NCI-H526 (cell line): ENCODE results near the gene HS6ST1.

ENCODE experiments used
- DNase-seq, 2 experiments: peaks; one replicate each; lab custom pipeline; 2025; lab: John Stamatoyannopoulos, UW

The HS6ST1 gene

DNA sequence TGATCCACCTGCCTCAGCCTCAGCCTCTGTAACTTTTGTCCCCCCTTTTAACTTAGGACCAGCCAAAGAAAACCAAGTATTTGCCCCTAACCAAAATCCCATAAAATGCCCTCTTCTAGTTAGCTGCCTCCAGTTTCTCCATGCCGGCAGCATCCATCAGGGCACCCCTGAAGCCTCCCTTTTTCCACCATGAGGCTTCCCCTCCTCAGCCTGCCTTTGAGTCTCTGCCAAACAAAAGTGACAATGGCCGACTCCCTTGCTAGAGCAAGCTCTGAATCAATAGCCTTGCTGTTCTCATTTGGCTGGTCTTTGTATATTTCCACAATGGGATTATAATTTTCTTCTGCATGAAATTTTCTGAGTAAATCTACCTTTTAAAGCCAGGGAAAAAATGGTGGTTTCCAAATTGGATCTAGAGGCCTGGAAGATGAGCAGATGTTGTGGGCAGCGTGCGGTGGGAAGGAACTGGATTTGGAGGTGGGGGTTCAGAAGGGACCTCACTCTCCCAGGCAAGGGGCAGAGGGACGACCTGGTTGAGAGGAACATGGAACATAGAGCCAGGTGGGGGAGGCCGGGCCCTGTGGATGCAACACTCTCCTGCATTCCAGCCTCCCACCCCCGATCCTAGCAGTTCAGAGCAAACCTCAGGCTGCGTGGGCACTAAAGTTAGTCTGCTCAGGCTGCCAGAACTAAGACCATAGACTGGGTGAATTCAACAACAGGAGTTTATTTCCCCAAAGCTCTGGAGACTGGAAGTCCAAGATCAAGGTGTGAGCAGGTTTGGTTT is 80.6 kb downstream of the HS6ST1 start:
- DNase-seq: no peak

DNA sequence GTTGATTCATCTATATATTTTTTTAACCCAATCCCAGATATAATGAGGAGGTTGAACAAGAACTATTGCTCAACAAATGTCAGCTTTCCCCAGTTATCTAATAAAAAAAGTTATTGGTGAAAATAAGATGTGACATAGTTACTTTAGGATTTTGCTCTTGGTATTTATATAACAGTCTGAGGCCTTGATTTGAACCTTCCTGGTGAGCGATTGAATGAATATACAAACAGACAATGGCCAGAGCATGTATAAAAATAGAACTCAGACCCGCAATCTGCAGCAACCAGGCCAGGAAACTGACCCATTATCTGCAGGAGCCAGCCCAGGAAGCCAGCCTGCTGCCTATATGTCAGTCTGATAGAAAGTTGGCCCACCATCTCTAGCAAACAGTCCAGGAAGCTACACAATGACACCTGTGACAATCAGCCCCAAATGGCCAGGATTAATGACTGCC is 81.6 kb downstream of the HS6ST1 start:
- no peak for DNase-seq

DNA sequence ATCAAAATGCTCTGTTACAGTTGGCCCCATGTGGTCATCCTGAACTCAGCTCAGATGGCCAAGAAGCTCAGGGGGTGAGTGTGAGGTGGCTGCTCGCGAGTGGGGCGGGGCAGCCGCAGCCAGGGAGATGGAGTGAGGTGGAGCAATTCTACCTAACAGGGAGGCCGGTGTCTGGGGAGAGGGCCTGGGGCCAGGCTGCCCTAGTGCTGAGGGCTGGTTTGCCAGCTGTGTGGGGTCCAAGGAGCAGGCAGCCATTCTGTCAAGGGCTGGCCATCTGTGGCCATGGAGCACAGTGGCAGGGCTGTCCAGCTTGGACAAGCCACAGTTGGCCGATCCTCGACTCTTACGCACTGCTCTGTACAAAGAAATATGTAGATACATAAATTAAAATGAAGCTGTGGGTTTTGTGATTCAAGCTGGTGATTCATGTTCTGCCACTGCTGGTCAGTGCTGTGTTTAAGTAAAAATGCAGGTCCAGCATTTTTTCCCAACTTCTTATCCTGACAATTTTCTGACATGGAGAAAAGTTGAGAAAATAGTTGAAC is 82.1 kb downstream of the HS6ST1 start:
- no peak for DNase-seq

DNA sequence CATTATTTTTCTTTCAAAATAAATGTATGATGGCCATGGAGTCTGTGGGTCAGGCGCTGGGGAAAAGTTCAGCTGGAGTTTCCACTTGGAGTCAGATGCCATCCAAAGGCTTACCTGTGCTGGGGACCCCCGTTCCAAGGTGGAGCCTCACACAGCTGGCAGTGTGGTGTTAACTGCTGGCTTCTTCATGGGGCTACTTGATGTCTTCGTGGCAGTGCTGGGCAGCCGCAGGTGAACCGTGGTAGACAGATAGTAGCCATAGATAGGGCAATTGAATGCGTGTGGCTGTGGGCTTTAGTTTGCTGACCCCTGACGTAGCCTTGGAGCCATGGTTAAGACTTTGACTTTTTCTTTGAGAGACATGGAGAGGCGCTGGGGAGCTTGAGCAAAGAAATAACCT is 83.1 kb downstream of the HS6ST1 start:
- no peak for DNase-seq

DNA sequence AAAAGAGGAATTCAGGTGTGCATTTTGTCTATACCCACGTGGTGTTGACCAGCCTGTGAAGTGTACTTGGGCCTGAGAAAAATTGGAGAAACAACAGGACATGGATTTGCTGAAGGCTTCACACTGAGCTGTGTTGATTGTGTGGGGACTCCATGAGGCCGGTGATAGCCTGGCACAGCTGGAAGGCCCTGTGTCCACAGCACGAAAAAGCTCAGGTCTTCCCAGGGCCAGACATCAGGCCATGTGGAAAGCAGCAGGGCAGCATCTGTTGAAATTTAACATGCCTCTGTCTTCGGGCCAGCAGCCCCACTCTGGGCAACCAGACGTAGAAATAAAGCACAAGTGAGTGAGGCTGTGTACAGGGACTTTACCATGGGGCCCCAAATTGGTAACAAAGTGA is 84.1 kb downstream of the HS6ST1 start:
- DNase-seq: no peak

DNA sequence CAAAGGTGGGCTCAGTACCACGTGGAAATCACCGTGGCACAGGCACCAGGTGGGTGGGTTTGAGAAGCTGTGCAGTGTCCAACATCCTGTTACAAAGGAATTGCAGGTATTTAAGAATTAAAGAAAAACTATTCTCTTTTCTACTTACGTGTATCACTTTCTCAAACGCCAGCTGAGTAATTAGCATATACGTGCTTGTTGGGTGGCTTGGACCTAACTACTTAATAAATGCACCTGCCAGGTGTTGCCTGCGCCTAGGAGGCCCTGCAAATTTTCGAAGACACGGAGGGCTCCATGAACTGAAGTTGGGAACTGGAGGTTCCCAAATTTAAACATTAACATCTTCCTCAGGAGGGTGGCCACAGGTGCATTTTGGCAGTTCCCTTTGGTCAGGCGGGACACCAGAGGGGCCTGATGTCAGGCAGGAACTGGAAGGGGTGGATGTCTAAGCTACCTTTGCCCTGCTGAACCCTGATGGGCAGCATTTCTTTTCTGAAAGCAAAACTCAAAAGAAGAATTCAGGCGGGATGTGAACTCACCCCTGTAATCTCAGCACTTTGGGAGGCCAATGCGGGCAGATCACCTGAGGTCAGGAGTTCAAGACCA is 84.8 kb downstream of the HS6ST1 start:
- DNase-seq: peak in 1 of 2 experiments; percentile 62

DNA sequence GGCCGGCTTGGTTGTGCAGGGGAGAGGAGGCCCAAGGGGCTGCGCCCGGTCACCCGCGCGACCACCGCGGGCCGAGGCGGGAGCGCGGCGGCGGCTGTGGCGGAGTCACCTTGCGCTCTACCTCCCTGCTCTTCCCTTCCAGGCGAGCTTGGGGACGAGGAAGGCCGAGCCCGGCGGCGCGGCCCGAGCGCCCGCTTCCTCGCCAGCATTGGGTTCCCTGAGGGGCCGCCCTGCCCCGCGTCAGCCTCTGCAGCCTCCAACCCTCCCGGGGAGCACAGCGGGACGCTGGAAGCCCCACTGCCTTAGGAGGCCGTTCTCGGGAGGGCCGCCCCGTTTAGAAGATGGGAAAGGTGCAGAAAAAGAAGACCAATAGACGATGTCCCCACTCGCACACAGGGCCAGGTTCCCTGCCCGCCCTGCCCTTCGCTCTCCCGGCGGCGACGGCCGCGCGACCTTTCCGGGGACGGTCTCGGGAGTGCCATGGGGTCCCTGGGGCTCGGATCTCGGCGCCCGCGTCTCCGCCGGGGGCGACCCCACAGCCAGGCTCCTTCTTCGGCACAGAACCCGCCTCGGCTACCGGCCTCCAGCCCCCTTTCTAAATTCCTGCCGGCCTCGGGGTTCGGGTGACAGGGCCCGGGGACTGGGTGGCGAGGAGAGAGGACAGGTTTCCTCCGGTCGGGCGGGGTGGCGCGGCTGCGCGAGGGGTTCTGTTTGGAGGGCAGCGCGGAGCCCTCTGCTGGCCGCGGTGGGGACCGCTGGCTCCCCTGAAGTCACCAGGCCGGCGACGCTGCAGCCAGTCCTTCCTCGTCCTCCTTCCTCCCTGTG is 85.5 kb downstream of the HS6ST1 start:
- DNase-seq: peak; percentile 66 to 91

DNA sequence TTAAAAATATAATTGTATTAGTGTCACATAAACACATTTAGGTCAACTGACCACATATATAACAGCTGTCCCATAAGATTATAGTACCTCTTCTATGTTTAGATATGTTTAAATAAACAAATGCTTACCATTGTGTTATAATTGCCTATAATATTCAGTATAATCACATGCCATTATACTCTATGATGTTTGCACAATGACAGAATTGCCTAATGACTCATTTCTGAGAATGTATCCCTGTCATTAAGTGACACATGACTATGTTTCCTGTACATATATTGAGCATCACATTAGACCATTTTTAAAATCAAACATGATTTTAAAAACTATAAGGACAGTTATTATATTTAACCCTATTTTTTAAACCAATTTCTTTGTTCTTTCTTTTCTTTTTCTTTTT is 89.8 kb downstream of the HS6ST1 start:
- DNase-seq: no peak

DNA sequence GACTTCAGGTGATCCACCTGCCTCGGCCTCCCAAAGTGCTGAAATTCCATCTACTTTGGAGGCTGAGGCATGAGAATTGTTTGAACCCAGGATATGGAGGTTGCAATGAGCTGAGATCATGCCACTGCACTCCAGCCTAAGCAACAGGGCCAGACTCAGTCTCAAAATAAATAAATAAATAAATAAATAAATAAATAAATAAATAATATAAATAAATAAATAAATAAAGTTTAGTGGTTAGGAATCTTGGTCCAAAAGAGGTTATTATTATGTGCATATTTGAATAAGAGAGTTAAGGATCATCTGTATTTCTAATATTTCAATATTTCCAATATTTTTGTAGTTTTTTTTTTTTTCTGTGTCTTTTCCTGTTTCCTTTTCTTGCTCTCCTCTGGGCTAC is 90.8 kb downstream of the HS6ST1 start:
- DNase-seq: no peak

DNA sequence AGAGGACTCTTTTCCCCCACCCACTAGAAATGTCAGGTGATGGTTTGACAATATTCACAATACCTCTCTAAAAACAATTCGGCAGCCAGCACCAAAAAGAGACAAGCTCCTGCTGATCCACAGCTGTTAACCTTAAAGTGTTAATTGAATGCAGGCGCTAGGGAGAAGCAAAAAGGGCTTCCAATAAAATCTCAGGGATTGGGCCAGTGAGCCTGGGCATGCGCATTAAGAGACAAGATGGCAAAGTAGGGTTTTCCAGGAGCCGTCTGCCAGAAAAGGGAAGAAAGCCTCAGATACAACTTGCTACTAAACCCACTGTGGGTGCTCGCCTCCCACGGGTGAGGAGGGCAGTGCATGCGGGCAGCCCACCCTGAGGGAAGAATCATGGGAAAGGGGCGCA is 98.8 kb downstream of the HS6ST1 start:
- no peak for DNase-seq

DNA sequence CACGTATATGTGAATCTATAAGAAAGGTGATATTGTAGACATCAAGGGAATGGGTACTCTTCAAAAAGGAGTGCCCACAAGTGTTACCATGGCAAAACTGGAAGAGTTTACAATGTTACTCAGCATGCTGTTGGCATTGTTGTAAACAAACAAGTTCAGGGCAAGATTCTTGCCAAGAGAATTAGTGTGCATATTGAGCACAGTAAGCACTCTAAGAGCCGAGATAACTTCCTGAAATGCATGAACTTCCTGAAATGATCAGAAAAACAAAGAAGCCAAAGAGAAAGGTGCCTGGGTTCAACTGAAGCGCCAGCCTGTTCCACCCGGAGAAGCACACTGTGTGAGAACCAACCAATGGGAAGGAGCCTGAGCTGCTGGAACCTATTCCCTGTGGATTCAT is 101.0 kb downstream of the HS6ST1 start:
- DNase-seq: no peak

DNA sequence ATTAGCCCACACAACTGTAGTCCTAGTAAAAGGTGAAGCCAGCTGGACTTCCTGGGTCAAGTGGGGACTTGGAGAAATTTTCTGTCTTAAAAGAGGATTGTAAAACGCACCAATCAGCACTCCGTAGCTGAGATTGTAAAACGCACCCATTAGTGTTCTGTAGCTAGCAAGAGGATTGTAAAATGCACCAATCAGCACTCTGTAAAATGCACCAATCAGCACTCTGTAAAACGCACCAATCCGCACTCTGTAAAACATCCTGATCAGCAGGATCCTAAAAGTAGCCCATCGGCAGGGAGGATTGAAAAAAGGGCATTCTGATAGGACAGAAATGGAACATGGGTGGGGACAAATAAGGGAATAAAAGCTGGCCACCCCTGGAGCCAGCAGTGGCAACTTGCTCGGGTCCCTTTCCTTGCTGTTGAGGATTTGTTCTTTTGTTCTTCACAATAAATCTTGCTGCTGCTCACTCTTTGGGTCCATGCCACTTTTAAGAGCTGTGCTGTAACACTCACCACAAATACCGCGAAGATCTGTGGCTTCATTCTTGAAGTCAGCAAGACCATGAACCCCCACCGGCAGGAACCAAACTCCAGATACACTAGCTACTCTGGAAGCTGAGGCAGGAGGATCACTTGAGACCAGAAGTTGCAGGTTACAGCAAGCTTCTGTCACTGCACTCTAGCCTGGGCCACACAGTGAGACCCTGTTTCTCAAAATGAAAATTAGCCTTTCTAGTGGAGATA is 102.6 kb downstream of the HS6ST1 start:
- DNase-seq: no peak
